ENCODE results near the gene TGM1.
A peak's percentile ranks its signal among the peaks of the same experiment; 100 is the strongest.
"Not testable (repeated sequence)": the region's sequence is repeated elsewhere in the genome, so short reads cannot be mapped to it uniquely, and the experiment has no call there.

Gene TGM1

DNA sequence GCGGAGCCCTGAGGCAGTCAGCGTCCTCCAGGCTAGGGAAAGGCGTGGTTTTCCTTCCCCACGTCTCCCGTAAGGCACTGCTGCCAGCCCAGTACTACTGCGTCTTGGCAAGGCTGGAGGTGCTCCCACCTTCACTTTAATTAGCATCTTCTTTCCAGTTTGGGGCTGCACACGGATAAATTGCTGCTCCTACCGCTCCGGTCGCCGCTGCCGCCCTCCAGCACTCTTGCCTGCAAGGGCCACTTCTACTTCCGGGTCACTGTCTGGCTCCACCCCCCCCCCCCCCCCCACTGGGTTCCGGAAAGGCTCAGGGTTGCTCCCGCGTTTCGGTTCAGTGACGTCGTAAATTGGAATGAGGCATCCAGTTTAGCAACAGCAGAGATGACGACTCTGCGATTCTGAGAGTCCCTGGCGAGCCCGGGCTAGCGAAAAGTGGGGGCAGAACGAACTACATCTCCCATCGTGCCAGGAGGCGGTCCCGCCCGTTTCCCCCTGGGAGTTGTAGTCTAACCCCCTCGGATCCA is 30.8 kb downstream of the TGM1 start, which contains the start of gene NEDD8:
Gene NEDD8 (minus strand): TSS at position 247 of the 524 bp plus-strand sequence. CDS start 100 bp downstream, at position 147.
- peak; percentile 76 to 94 (median 79) for DNase-seq

DNA sequence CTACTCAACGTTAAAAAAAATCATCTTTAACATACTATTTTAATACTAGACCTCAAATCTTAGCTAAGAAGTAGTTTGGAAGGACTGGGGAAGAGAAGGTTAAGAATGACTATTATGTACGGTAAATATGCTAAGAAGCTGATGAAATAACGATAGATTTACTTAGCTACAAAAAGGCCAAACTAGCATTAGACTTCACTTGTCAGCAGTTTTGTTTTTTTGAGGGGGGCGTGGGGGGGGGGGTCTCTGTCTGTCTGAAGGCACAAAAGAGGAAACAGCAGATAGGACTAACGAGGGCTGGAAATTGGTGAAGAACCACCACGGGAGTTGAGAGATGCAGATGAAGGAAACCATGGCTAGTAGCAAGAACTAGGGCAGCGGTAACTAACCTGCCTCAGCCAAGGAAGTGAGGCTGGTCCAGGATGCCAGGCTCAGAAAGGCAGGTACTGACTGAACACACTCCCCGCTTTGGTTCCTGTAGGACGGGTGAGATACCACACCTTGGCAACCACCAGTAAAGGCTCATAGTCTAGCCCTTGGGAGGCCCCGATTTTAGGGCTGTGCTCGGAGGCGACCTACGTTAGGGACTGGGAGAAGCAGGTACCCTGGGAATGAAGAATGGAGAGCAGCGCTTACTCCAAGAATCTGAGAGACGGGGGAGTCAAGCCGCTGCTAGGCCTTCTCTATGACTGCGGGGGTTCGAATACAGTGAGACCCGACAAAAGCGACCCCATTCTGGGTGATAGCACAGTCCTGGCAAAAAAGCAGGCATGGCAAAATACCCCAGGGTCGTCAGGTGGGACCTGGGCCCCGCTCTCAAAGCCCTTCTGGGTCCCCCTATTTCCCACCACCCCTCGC is 31.5 kb downstream of the TGM1 start:
- no peak for DNase-seq

DNA sequence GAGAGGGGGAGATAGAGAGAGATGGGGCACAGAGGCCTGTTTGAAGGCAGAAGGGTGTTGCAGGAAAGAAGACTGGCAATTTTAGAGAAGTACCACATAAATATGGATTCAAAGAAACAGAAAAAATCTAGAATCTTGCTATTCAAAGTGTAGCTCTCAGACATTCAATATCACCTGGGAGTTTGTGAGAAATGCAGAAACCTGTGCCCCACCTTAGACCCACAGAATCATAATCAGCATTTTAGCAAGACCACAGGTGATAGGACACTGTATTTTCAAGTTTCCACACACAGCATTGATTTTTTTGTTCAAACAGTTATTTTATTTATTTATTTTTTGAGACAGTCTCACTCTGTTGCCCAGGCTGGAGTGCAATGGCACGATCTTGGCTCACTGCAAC is 34.1 kb downstream of the TGM1 start:
- DNase-seq: no peak

DNA sequence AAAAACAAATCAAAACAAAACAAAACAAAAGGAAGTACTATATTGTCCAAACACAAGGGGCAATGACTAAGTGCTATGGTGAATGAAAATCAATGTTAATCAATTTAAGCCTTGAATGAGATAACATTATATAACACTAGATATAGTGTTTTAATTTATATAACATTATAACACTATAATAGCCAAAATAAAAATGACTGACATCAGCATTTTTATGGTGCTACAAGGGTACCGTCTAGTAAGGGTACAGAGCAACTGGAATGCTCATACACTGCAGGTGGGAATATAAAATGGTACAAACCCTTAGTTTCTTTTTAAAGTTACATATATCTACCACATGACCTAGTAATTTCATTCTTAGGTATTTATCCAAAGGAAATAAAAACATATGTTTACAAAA is 36.5 kb downstream of the TGM1 start:
- no peak for DNase-seq

DNA sequence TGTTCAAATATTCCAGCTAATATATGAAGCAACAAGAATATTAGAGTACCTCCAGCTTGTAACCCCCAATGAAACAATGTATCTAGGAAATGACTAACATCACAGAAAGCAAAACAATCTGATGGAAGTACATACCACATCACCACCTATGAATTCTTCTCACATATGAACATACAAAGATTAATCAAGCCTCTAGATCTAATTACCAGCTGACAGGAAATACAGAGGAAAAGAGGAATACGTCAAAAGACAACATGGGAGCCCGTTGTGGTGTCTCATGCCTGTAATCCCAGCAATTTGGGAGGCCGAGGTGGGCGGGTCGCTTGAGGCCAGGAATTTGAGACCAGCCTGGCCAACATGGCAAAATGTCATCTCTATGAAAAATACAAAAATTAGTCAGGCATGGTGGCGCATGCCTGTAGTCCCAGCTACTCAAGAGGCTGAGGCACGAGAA is 38.3 kb downstream of the TGM1 start:
- DNase-seq: no peak

DNA sequence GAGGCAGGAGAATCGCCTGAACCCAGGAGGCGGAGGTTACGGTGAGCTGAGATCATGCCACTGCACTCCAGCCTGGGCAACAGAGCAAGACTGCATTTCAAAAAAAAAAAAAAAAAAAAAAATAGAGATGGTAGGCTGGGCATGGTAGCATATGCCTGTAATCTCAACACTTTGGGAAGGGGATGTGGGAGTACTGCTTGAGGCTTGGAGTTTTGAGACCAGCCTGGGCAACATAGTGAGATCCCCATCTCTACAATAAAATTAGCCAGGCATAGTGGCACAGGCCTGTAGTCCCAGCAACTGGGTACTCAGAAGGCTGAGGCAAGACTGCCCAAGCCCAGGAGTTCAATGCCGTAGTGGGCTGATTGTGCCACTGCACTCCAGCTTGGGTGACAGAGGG is 40.0 kb downstream of the TGM1 start:
- not testable (repeated sequence) for DNase-seq

DNA sequence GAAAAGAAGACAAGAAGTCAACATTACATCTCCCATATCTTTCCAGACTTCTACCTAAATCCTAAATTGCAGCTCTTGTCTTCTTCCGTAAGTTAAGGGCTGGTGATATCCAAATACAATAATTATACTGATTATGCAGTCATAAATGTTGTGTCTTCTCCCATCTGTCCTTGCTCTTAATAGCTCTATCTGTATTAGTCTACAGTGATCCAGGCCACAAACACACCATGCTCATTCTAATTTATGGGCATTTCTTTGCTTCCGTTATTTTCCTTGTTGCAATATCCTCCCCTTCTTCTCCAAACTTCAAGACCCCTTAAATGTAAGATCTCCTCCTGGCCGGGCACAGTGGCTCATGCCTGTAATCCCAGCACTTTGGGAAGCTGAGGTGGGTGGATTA is 43.5 kb downstream of the TGM1 start:
- no peak for DNase-seq

DNA sequence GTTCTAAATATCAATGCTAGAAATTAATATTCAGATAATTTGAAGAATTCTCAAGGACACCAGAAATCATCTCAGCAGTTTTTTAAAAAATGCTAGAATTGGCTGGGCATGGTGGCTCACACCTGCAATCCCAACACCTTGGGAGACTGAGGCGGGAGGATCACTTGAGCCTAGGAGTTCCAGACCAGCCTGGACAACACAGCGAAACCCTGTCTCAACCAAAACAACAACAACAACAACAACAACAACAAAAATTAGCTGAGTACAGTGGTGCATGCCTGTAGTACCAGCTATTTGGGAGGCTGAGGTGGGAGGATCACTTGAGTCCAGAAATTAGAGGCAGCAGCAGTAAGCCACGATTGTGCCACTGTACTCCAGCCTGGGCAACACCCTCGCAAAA is 43.9 kb downstream of the TGM1 start:
- no peak for DNase-seq

DNA sequence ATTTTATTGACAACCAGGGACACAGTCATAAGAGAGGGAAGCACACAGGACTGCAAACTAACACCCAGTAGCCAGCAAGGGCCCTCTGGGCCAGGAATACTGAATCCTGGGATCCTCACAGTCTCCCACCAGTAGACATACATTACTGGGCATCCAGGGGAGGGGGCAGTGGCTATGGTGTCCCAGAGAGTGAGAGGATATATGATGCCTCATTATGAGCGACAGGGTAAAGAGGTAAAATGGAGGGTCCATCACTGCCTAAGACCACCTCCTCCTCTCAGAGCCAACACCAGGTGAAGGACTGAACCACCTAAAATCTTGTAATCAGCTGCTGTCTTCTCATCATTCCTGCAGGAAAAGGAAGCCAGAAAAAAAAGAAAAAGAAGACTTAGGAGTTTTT is 46.1 kb downstream of the TGM1 start:
- DNase-seq: not testable (repeated sequence)

DNA sequence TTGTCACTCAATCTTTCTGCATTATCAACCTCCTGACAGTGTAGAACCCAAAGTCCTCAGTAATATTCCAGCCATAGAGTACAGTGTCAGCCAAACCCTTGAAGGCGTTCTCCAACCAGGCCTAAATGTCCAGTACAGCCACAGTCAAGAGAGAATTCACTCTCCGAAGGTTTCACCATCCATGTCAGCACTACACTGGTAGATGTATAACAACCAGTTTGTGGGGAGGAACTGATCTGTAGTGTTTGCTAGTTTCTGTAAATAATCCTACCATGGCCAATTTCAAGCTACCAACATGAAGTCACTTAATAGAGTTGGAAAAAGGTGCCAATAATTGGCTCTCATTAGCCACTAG is 46.7 kb downstream of the TGM1 start:
- DNase-seq: no peak

DNA sequence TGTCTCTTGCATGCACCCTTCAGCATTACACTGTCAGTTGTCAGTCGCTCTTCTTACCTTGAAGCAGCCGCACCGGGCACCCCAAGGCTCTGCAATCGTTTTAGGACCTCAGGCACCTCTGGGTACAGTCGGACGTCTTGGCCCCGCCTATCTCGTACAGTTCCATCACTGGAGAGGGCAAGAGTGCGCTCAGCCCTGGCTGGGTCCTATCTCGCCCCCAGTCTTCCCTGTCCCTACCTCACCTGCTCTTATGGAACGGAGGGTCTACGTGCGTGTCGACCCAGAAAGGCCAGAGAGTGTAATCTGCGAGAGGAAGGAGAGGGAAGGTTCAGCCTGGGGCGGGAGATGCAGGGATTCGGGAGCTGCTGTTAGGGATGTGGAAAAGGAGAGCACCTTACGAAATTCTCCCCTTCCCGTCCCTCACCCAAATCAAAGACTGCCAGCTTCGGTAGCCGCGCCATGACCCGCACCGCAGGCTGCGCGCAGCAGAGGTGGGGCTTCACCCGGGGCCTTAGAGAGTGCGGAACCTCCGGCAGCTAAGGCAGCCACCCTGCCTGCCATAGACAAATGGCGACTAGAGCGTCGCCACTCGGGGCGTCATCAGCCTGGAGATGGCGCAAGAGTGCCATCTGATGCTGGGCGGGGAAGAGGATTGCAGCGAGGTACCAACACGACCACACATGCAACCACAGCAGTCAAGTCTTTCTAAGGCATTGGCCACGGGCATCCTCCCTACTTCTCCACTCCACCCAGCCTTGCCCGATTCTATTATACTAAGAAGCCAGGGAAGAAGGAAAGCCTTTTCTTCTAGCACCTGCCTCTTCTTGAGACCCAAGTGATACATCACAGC is 47.3 kb downstream of the TGM1 start, which contains the start of gene MDP1:
Gene MDP1 (minus strand): TSS at position 572 of the 850 bp plus-strand sequence. CDS start 111 bp downstream, at position 461.
- peak; percentile 52 to 82 (median 66) for DNase-seq

DNA sequence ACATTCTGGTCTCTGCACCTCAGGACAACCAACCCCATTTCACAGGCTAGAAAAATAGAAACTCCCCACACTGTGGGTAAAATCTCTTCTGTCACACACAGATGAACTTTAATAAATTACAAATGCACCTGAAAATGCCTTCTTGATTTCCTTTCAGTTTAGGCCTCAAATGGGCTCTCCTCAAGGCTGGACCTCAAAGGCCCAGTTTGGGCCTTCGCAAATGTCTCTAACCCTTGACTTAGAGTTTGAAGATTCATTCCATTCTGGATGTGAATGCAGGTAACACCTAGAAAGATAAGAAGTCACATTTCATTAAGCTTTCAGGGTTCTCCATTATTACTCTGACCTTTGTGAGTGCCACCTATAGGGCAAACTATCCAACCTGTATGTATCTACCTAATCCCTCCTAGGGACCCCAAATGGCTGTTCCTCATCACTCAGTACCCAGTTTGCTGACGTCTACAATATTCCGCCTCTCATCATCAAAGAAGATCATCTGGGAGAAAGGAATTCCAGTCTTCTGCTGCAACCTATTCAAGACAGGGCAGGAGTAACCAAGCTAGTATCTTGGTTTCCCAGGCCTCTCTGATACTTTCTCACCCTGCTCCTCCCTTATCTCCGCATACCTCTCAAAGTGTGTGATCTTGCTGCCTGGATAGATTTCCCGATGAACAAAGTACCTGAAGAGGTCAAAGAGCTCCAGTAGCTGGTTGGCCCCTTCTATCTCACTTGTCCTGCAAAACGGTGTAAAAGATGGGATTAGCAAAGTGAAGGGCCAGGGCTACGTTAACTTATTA is 48.9 kb downstream of the TGM1 start:
- no peak for DNase-seq

DNA sequence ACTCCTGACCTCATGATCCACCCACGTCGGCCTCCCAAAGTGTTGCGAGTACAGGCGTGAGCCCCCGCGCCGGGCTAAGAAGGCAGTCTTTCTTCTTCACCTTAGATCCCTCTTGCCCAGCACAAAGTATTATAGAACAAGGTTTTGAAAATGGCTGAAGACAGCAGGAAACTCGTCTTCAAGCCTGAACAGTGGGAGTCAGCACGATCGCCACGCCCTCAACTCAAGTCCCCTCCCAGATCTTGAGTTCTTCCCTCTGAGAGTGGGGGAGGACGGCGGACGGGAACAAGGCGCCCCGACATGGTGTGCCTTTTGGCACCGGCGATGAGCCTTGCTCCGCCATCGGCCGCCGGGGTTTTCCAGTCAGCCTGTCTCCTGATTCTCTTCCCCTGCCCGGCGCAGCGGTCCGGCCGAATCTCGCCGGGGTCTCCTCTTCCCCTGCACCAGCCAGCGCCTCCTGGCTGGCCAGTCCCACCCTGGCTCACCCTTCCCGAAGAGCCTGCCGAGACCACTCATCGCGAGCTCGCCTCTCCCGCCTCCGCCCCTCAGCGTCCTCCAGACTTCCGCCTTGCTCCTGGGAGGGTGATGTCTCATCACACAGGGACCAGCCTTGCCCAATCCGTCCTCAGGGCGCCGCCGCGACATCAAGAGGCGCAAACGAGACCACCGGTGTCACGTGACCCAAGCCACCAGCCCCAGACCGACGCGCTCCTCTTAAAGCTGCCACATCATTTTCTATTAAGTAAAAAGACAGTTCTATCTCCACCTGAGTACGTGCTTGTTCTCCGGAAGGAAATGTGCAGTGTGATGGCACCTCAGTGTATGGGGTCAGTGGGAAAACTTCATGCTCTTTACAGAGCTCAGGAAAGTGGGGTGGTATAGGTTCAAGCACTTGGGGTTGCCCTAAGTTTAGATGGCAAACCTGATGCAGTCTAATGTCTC is 49.8 kb downstream of the TGM1 start, which contains the start of gene CHMP4A:
Gene CHMP4A (minus strand): TSS at position 565 of the 942 bp plus-strand sequence. CDS start 49 bp downstream, at position 516.
- peak; percentile 83 to 92 (median 90) for DNase-seq

DNA sequence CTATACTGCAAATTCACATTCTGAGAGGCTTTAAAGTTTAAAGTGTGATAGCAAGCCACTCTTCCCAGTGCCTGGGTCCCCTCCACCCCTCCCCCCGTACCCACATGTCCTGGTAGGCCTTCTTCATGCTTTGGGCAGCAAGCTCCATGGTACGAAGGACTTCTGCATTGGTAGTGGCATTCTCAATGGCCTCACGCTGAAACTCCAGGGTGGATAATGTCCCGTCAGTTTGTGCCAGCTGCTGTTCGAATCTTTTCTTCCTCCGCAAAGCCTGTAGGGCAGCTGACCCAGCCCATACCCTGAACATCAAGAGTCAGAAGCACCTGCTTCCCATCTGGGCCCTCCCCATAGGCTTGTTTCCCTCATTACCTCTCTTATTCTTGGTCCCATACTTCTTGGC is 51.7 kb downstream of the TGM1 start:
- DNase-seq: no peak

DNA sequence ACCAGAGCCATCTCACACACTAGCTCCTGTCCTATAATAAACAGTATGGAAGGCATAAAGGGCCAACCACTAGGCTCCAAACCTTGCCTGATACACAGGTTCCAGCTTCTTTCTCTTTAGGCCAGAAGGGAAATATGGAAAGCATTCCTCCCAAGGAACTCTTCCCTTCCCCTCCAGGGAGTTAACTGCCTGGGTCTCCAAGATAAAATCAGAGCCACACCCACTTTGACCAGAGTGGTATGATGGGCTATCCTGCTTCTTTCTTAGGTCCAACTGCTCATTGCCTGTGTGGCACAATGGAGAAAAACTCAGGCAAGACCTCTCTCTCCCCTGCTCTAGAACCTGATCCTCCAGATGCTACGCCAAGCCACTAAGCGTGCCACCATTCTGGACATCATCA is 55.4 kb downstream of the TGM1 start:
- no peak for DNase-seq

DNA sequence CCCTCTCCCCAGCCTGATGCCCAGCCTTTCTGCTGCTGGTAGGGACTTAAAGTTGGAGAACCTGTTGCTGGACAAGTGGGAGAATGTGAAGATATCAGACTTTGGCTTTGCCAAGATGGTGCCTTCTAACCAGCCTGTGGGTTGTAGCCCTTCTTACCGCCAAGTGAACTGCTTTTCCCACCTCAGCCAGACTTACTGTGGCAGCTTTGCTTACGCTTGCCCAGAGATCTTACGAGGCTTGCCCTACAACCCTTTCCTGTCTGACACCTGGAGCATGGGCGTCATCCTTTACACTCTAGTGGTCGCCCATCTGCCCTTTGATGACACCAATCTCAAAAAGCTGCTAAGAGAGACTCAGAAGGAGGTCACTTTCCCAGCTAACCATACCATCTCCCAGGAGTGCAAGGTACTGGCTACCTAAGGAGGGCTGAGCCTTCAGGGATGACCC is 55.8 kb downstream of the TGM1 start:
- DNase-seq: no peak

DNA sequence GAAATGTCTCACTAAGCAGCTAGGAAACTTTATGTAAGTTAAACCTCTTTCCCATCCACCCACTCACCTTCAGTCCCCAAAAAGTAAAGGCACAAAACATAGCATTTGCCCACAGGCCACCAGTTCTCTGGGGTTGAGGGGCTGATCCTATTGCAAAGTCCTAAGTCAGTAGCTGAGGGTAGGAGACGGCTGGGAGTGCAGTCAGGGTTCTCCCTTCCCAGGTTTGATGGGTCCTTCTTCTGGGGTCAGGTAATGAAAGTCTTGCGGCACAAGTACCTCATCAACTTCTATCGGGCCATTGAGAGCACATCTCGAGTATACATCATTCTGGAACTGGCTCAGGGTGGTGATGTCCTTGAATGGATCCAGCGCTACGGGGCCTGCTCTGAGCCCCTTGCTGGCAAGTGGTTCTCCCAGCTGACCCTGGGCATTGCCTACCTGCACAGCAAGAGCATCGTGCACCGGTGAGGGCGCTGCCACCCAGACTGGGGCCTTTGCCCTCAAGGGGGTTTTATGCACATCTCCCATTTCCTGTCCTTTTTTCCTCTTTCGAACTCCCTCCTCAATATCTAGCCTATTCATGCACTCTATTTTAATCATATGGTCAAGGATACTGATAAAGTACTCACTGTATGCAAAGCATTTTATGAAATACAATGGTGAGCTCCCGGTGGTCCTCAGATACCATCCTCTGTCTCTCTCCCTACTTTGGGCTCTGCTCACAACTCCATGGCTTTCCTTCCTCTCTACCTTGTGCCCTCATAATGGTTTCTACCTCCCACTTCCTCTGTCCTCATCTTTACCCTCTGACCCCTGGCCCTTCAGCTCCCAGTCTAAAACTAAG is 56.5 kb downstream of the TGM1 start:
- DNase-seq: no peak

DNA sequence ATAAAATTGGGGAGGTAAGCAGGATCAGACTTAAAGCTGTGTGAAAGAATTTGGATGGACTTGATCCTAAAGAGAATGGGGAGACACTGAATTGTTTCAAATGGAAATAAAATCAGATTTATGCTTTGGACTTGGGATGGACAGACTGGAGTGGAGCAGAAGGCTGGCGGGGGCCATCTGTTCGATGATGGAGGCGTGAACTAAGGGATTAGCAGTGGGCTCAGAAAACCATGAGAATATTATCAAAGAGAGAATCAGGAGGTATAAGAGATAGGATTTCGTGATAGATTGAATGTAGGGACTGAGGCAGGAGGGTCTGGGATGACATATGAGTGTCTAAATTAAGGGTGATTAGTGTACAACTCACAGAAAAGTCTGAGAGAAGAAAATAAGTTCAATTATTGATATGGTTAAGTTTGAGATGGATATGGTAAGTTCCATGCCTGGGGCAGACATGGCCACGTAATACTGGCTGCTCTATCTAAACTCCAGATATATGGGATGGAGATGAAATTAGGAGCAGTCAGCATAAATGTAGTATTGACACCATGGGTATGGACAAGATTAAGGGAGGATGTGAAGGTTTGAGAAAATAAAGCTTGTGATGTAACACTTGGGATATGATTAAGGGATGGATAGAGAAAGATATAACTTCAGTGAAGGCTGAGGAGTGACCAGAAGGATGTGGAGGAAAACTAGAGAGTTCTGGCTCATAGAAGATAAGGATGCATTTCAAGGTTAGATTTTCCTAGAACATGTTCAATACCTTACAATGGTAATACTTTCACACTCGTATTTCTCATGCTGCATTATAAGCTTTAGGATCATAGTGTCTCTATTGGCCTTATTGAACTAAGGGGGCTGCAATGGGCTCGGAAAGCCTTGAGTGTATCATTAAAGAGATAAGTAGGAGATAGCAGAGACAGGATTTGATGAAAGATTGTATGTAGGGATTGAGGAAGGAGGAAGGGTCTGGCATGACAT is 58.5 kb downstream of the TGM1 start:
- no peak for DNase-seq
